ENCODE data around the gene DBN1. TPM values are rescaled to one million over a fixed set of nuclear protein-coding genes. Genes with fewer than 3 reads are reported as not detected.

DBN1 gene
- total and polyA plus RNA-seq, 9 of the 15 experiments (the other 6 are each of a cell fraction or from before 2014, with no cell fraction given), result 0.25 to 87.2 (median 27.9) TPM

DNA sequence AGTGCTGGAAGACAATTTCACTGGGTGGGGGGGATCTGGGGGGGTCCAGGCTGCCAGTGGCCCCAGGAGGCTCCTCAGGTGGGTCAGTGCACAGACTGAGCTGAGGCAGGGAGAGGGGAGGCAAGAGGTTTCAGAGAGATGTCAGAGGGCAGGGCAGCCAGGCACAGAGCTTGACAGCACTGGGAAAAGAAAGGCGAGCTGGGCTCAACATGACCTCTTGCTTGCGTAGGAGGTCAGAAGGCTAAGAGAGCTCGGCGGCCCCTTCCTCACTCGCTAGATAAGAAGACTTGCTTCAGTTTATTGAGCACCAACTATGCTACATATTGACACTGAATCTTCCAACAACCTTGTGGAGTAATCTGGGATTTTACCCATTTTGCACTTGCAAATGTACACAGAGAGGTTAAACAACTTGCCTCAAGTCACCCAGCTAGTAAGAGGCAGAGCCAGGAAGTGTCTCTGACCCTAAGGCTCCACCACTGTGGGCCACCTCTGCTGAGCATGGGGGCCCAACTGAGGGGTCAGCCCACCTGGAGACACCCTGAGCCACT lies 20.4 kb upstream of the DBN1 start (continued):
- TF ChIP-seq ARHGAP35 (IDR thresholded peaks at IDR 0.05; ENCODE audit: partially characterized antibody) (no peak), SP1 (CRISPR knock-in tag; IDR thresholded peaks at IDR 0.05) (0 out of 2 replicates have a peak, but pooled peaks have one; percentile 25), RBBP5 (IDR thresholded peaks at IDR 0.05; ENCODE audit: borderline replicate concordance, insufficient read depth, low read length, poor library complexity, severe bottlenecking) (no peak), NR1H2 (CRISPR knock-in tag; IDR thresholded peaks at IDR 0.05) (no peak), NEUROD1 (IDR thresholded peaks at IDR 0.05; ENCODE audit: borderline replicate concordance, low read depth, low read length, partially characterized antibody) (no peak), HNRNPLL (IDR thresholded peaks at IDR 0.05; ENCODE audit: low read depth, low read length, poor library complexity, severe bottlenecking) (no peak), POLR2G (IDR thresholded peaks at IDR 0.05; ENCODE audit: low read depth, low read length) (peak; percentile 3; the same call in 1 of the 2 replicates), ZFP36 (IDR thresholded peaks at IDR 0.05; ENCODE audit: low read depth, low read length, partially characterized antibody) (peak; percentile 64), BCOR (IDR thresholded peaks at IDR 0.05) (peak; percentile 68; the same call in 1 of the 2 replicates), TCF7 (IDR thresholded peaks at IDR 0.05; ENCODE audit: borderline replicate concordance) (no peak), CEBPG (CRISPR knock-in tag; IDR thresholded peaks at IDR 0.05) (no peak), CEBPG (tag; conservative IDR thresholded peaks at IDR 0.05 in 1 of 2, IDR thresholded peaks at IDR 0.05 in 1 of 2) (no peak), ZC3H4 (CRISPR knock-in tag; IDR thresholded peaks at IDR 0.05; ENCODE audit: borderline replicate concordance) (no peak)
- TF ChIP-seq, protein P1, sequence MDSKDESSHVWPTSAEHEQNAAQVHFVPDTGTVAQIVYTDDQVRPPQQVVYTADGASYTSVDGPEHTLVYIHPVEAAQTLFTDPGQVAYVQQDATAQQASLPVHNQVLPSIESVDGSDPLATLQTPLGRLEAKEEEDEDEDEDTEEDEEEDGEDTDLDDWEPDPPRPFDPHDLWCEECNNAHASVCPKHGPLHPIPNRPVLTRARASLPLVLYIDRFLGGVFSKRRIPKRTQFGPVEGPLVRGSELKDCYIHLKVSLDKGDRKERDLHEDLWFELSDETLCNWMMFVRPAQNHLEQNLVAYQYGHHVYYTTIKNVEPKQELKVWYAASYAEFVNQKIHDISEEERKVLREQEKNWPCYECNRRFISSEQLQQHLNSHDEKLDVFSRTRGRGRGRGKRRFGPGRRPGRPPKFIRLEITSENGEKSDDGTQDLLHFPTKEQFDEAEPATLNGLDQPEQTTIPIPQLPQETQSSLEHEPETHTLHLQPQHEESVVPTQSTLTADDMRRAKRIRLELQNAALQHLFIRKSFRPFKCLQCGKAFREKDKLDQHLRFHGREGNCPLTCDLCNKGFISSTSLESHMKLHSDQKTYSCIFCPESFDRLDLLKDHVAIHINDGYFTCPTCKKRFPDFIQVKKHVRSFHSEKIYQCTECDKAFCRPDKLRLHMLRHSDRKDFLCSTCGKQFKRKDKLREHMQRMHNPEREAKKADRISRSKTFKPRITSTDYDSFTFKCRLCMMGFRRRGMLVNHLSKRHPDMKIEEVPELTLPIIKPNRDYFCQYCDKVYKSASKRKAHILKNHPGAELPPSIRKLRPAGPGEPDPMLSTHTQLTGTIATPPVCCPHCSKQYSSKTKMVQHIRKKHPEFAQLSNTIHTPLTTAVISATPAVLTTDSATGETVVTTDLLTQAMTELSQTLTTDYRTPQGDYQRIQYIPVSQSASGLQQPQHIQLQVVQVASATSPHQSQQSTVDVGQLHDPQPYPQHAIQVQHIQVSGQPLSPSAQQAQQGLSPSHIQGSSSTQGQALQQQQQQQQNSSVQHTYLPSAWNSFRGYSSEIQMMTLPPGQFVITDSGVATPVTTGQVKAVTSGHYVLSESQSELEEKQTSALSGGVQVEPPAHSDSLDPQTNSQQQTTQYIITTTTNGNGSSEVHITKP (IDR thresholded peaks at IDR 0.05; ENCODE audit: partially characterized antibody), result no peak
- TF ChIP-seq, protein P2, sequence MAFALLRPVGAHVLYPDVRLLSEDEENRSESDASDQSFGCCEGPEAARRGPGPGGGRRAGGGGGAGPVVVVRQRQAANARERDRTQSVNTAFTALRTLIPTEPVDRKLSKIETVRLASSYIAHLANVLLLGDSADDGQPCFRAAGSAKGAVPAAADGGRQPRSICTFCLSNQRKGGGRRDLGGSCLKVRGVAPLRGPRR (CRISPR knock-in tag; IDR thresholded peaks at IDR 0.05), result no peak
- TF ChIP-seq, protein P3, sequence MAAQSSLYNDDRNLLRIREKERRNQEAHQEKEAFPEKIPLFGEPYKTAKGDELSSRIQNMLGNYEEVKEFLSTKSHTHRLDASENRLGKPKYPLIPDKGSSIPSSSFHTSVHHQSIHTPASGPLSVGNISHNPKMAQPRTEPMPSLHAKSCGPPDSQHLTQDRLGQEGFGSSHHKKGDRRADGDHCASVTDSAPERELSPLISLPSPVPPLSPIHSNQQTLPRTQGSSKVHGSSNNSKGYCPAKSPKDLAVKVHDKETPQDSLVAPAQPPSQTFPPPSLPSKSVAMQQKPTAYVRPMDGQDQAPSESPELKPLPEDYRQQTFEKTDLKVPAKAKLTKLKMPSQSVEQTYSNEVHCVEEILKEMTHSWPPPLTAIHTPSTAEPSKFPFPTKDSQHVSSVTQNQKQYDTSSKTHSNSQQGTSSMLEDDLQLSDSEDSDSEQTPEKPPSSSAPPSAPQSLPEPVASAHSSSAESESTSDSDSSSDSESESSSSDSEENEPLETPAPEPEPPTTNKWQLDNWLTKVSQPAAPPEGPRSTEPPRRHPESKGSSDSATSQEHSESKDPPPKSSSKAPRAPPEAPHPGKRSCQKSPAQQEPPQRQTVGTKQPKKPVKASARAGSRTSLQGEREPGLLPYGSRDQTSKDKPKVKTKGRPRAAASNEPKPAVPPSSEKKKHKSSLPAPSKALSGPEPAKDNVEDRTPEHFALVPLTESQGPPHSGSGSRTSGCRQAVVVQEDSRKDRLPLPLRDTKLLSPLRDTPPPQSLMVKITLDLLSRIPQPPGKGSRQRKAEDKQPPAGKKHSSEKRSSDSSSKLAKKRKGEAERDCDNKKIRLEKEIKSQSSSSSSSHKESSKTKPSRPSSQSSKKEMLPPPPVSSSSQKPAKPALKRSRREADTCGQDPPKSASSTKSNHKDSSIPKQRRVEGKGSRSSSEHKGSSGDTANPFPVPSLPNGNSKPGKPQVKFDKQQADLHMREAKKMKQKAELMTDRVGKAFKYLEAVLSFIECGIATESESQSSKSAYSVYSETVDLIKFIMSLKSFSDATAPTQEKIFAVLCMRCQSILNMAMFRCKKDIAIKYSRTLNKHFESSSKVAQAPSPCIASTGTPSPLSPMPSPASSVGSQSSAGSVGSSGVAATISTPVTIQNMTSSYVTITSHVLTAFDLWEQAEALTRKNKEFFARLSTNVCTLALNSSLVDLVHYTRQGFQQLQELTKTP (IDR thresholded peaks at IDR 0.05; ENCODE audit: low read depth in 1 of 2, partially characterized antibody in 2 of 2), result no peak
- TF ChIP-seq, protein P4, sequence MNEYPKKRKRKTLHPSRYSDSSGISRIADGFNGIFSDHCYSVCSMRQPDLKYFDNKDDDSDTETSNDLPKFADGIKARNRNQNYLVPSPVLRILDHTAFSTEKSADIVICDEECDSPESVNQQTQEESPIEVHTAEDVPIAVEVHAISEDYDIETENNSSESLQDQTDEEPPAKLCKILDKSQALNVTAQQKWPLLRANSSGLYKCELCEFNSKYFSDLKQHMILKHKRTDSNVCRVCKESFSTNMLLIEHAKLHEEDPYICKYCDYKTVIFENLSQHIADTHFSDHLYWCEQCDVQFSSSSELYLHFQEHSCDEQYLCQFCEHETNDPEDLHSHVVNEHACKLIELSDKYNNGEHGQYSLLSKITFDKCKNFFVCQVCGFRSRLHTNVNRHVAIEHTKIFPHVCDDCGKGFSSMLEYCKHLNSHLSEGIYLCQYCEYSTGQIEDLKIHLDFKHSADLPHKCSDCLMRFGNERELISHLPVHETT (CRISPR knock-in tag; conservative IDR thresholded peaks at IDR 0.05 in 1 of 2, IDR thresholded peaks at IDR 0.05 in 1 of 2), result no peak

All from K562 (cell line).